Measurements from ENCODE around the gene CCR5AS.
"Not testable (repeated sequence)": the region's sequence is repeated elsewhere in the genome, so short reads cannot be mapped to it uniquely, and the experiment has no call there.

The CCR5AS gene

DNA sequence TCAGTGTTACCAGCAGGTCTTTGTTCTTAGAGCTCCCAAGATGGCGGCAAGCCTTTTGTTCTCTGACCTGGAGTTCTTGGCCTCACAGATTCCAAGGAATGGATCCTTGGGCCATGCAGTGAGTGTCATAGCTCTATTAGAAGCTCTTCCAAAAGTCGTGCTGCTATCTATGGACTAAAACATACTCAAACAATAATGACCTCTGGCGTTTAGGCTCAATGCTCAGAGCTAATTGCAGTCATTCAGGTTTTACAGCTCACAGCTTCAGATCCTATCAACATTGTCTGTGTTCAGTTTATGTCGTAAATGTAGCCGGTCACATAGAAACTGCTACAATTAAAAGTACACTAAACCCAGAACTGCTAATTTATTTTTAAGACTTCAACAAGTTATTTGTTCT is 22.4 kb upstream of the CCR5AS start:
- DNase-seq (ENCODE audit: low spot score), result no peak

DNA sequence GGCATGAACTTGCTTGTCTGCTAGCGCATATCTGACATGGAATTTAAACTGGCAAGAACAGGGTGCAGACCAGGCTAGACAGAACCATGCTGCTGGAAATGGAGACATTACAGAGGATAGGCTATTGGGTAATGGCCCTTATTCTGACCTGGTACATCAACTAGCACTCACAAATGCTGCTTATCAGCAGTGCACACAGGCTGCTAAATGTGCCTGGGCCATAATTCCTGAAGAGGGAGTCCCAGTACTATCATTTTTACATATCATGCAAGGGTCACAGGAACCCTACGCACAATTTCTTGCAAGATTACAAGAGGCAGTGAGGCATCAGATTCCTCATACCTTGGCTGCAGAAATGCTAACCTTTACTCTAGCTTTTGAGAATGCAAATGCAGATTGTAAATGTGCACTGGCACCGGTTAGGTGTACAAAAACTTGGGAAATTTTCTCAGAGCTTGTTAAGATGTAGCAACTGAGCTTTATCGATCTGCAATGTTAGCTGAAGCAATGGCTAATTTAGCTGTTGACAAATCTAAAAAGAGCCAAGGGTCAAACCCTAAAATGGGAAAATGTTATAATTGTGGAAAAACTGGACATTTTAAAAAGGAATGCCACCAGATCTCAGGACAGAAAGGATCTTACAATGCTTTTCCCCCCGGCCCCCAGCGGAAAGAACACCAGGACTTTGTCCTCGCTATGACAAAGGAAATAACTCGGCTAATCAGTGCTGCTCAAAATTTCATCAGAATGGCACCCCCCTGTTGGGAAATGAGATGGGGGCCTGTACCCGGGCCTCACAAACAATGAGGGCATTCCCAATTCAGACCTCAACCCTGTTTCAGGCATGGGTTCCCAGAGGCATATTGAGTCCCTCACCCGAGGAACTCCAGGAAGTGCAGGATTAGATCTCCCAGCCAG is 21.3 kb upstream of the CCR5AS start:
- no peak for DNase-seq (ENCODE audit: low spot score)

DNA sequence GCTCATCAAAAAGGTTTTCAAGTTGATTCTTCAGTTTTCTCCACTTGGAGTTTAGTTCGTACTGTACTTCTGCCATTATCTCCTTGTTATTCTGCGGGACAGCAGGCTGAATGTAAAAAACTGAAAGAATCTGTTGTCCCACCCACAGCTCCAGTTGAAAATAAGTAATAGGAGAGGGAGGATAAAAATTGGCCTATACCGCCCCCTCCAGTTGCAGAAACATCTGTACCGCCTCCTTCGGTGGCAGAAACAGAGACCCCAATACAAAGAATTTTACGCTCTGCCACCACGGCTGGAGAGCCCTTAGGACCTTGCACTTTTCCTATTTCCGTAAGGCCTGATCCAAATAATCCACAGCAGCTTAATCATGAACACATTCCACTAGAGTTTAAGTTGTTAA is 20.5 kb upstream of the CCR5AS start:
- not testable (repeated sequence) for DNase-seq (ENCODE audit: low spot score)

DNA sequence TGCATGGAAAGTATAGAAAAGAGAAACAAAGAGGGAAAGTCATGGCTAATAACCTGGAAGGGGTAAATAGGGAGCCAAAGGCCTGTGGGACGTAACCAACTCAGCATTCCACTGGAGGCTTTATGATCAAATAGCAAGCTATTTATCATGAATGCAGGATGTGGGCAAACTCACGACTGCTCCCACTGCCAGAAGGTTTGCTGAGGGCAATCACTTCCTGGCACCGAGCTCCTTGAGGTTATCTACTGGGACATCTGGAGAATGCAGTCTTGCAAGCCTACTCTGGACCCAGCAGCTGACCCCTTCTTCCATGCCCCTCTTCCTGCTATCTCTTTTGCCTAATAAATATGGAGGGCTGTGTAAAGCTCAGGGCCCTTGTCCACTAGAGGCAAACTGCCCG is 19.6 kb upstream of the CCR5AS start:
- DNase-seq (ENCODE audit: low spot score), result not testable (repeated sequence)

DNA sequence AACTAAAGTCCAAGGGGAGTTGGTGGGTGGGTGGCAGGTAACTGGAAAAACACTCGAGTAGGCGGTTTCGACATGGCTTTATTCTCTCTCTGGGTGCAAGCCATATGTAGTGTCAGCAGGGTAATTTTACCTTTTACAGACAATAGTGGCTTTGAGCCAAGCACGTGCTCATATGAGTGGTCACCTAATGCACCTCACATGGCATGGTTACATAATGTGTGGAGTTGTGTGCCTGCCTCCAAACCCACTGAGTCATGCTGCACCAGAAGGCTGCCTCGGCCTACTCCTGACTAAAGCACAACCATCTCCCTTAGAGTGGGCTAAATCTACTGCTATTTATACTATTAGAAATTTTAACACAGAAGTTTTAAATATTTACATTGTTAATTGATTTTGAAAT is 16.7 kb upstream of the CCR5AS start:
- no peak for DNase-seq (ENCODE audit: low spot score)

DNA sequence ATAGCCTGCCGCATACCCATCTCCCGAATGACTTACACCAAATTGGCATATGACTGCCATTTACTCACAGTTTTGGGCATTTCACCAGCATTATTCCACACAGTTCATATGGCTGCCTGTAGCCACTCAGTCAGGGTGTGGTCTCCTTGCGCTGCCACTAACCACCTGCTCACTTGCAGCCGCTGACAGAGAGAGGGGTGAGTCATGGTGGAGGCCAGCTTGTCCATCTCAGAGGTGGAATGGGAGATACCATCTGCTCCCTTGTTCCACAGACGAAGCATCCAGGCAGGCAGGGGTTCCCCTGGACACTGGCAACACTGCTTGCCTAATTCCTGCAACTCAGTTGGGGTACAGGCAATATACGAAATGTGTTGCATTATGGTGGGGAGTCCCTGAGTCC is 15.8 kb upstream of the CCR5AS start:
- no peak for DNase-seq (ENCODE audit: low spot score)

DNA sequence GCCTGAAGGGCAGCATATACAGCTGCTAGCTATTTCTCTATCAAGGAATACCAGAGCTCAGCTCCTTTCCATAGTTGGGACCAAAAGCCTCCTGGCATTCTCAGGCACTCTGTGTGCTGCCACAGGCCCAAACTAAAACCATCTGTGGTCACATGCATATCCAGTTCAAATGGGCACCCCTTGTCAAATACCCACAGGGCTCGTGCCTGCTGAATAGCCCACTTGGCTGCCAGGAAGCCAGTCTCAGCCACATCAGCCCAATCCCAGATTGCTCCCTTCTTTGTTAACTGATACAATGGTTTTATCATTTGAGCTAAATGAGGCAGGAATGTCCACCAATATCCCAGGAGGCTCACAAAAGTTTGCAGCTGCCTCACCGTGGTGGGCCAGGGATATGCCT is 14.1 kb upstream of the CCR5AS start:
- DNase-seq (ENCODE audit: low spot score), result no peak

DNA sequence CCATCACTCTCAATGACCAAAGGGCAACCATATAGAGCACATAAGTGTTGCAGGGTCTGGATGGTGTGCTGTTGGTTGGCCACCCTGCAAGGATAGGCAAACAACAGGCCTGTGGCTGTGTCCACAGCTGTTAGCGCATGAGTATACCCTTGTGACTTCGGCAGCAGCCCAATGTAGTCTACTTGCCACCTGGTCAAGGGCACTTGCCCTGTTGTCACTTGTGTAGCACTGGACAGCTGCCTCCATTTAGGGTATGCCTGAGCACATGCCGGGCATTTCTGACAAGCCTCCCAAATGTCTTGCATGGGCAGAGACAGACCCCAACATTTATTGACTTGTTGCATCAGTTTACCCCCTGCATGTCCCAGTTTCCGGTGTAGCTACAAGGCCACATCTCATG is 12.9 kb upstream of the CCR5AS start:
- no peak for DNase-seq (ENCODE audit: low spot score)

DNA sequence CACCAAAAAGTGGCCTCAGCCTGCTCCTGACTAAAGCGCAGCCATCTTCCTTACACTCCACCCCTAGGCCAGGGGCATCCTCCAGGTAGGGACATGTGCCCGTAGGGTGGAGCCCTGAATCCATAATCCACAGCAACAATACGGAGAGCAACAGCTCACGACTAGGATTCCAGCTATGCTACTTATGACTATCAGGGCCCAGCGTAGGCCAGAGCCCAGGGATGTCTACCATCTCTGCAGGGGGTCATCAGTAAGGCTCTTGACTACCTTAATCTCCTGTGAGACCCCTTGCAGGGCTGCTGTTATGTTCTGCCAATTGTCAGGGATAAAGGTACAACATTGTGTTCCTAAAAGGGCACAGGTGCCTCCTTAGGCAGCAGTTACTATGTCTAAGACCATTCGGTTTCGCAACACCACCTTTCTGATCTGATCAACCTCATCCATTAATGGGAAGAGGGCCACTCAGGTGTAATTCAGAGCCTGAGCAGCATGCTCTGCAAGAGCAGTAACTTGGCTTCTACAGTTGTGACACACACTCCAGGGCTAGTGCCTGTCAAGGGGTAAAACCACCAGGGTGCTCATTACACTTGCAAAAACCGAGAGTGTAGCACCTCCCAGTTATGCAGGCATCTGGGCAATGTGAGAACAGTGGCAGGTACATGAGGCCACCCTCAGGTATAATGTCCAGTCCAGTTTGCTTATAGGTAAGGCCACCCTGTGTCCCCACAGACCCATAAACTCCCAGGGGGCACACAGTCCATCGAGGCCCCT is 11.2 kb upstream of the CCR5AS start:
- no peak for DNase-seq (ENCODE audit: low spot score)

DNA sequence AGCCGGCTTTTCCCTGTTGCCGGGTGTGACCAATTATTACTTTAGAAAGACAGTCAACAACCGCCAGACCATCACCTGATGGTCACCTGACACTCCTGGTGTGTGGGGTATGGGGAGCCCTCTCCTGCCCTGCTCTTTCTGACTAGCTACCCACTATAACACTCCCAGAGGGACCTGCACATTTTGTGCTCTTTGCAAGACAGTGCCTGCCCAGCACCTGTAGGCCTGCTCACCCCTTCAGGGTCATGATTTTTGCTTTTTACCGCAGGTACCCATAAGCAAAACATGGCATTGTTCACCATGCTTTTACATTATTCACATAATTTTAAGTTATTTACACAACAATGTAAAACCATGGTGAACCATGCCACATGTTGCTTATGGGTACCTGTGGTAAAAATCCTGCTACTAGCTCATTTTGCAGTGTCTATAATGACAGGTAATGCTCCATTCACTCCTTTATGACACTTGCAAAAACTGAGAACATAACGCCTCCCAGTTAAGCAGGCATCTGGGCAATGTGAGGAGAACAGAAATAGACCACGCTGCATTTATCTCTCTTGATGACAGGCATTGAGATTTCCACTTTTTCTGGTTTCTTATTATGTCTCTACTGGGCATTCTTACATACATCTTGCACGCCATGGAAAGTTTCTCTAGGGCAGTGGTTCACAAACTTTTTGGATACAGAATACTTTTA is 10.1 kb upstream of the CCR5AS start:
- no peak for DNase-seq (ENCODE audit: low spot score)

DNA sequence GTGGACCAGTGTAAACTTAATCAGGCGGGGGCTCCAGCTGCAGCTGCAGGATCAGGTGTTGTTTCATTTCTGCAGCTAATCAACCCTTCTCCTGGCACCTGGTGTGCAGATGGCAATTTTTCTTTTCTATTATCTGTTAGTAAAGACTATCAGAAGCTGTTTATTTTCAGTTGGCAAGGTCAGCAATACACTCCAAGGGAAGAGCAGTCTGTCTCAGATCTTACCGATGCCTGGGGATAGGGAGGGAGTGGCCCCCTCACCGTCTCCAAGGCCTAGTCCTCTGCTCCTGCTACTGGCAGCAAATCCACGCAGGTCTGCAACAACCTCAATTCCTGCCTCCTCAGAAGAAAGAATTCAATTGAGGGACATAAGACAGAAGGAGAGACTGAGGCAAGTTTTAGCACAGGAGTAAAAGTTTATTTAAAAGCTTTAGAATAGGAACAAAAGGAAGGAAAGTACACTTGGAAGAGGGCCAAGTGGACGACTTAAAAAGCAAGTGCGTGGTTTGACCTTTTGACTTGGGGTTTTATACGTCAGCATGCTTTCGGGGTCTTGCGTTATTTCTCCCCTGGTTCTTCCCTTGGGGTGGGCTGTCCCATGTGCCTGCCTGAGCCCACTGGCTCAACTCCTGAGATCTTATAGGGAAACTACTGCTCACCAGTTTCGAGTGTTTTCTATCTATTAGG is 9.4 kb upstream of the CCR5AS start:
- no peak for DNase-seq (ENCODE audit: low spot score)

DNA sequence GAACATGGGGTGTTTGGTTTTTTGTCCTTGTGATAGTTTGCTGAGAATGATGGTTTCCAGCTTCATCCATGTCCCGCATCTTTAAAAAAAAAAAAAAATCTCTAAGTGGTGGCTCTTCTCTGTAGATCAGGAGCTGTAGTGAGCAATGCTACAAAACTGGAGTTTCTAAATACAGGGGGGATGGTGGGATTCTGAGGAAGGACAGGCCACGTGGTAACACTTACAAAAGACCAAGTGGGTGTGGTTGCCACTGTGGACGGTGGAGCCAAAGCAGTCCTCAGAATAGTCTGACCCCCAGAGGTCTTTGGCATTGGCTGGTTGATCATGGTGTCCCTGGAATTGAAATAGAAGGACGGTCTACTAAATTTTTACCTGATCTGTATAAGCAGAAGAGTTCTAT is 7.9 kb upstream of the CCR5AS start:
- no peak for DNase-seq (ENCODE audit: low spot score)

DNA sequence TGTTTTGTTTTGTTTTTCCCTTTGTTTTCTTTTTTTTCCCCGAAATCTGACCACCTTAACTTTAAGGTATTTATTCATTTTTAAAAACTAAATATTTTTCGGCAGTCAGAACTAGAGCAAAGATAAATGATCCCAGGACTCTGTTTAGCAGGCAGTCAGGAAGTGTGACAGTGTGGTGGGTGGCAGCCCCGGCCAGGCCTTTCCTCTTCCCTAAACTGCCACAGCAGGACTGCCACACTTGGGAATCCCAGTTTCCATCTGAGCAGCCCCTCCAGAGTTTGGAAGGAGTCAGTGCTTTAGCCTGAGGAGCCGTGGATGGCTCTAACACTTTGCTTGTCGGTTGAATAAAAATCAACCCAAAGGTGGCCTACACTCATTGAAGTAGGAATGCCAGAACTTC is 7.1 kb upstream of the CCR5AS start:
- DNase-seq (ENCODE audit: low spot score), result no peak

DNA sequence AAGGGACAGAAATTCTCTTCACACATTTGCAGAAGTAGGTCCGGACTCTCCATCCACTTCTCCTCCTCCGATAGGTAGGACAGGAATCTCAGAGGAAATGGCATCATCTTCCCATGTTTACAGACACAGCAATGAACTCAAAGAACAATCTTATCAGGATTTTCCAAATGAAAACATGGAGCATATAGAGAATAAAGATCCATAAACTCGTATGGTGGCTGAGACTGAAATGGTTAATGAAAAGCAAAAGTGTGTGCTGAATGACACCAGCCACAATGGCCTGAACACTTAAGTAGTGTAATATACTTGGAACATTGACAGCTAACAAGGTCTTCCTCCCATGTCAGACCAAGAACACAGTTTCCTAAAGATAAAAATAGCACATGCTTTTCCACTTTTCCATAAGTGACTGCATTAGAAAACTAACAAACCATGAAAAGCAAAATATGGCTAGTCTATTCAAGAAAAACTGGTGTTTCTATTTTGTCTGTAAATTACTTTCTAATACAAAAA is 6.0 kb upstream of the CCR5AS start:
- DNase-seq (ENCODE audit: low spot score), result no peak

DNA sequence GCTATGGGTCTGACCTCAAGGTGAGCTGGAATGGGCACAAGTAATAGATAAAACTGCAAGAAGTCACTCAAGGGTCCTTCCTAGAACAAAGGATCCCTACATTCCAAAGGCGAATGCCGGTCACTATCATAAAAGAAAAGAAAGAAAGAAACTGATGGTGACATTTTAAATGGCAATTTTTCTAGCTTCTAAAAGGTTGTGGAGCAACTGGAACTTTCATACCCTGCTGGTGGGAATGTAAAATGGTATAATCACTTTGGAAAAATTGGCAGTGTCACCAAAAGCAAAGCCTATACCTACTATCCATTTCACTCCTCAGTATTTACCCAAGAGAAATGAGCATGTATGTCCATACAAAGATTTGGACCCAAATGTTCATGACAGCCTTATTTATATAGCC is 4.4 kb upstream of the CCR5AS start:
- DNase-seq (ENCODE audit: low spot score), result no peak

DNA sequence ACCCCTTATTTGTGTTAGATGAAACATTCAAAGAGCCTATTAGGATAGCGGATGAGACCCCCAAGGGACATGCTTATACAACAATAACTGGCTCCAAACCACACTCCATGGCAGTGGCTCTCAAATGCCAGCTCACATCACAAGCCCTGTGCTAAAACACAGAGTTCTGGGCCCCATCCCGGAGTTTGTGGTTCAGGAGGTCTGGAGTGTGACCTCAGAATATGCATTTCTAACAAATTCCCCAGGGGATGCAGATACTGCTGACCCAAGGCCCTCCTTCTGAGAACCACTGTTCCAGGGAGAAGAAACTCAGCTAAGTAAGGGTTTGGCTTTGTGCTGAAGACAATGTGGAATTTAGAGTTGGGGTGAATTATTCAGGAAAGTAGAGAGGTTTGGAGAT is 3.8 kb upstream of the CCR5AS start:
- no peak for DNase-seq (ENCODE audit: low spot score)

DNA sequence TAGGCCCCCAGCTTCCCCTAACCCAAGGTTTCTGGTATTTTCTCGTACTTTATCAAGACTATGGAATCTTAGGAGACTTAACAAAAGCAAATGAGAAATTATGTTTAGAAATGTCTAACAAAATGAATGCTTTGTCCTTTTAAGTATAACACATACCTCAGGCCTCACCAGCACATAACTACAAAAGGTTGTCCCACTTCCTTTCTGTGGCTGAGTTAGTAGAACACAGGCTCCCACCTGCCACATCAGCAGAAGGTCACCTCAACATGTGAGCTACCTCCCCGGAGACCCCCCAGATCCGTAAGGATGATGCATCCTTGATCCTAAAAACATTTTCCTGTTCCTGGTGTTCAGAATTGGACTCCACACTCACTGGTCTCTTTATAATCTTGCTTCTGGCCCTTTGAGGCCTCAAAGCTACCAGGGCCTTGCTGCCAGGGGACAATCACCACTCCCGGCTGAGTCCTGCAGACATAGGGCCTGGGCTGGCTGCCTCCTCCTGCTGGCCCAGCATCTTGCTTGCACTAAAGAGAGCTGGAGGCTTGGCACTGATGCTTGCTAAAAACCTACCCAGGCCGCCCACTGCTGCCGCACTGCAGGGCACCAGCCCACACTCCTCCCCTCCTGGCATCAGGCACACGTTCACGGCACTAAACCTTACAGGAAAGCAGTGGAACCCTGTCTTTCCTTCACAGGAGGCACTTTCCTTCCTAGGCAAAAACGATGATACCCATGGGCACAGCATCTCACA is 3.0 kb upstream of the CCR5AS start:
- DNase-seq (ENCODE audit: low spot score), result no peak

DNA sequence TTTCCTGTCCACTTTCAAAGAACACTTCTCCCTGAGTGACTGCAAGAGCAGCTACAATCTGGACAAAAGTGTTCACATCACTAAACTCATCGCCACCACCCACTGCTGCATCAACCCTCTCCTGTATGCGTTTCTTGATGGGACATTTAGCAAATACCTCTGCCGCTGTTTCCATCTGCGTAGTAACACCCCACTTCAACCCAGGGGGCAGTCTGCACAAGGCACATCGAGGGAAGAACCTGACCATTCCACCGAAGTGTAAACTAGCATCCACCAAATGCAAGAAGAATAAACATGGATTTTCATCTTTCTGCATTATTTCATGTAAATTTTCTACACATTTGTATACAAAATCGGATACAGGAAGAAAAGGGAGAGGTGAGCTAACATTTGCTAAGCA is 2.0 kb upstream of the CCR5AS start:
- DNase-seq (ENCODE audit: low spot score), result no peak

DNA sequence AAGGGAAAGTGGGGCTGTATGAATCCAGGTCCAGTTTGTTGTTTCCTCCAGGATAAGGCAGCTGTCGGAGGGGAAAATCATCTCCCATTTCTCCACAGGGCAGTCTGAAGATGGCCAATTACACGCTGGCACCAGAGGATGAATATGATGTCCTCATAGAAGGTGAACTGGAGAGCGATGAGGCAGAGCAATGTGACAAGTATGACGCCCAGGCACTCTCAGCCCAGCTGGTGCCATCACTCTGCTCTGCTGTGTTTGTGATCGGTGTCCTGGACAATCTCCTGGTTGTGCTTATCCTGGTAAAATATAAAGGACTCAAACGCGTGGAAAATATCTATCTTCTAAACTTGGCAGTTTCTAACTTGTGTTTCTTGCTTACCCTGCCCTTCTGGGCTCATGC is 1.1 kb upstream of the CCR5AS start:
- DNase-seq (ENCODE audit: low spot score), result no peak

DNA sequence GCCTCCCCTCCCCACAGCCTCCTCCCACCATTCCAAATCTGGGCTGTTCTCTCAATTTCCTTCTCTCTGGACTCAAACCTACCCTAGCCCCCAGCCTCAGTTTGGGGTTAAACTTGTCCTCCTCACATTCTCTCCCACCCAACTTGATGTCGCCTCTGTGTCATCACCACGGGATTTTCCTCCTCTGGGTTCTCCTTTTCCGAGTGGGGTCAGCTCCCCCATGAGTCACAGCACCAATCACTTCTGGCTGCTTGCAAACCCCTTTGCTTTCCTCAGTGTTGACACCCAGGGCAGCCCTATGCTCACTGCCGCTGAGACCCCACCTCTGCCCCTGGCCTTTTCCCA is 451 bp downstream of the CCR5AS start:
- no peak for DNase-seq (ENCODE audit: low spot score)
